Vein endothelial cell (primary cell): Measurements from ENCODE around the gene NFS1. TPM values are rescaled to one million over a fixed set of nuclear protein-coding genes. Genes with fewer than 3 reads are reported as not detected.

ENCODE experiments used
- small RNA-seq: library from RNA; depleted of rRNA; stranded (forward); fragments of <200 nt; gene quantifications from one replicate; pipeline ENCODE3, GENCODE V24; 2012
- total RNA-seq: library from RNA; depleted of rRNA; stranded (reverse); fragments of >200 nt; gene quantifications from 2 replicates; pipeline ENCODE4 v1.2.3, GENCODE V29; 2012

The NFS1 gene
- 20.0 and 20.9 TPM in 2 replicates for total RNA-seq

GRCh38 chr20:35699127-35699956 is at the start of gene NFS1, which contains the start of gene ROMO1:
Gene NFS1 (minus strand): TSS chr20:35699352. CDS start chr20:35699288, 64 bp downstream.
Gene ROMO1 (plus strand): TSS chr20:35699405. CDS start chr20:35699633, 228 bp downstream.

GRCh38 chr20:35741892-35742740 is 43.0 kb upstream of the NFS1 start, which contains the start of gene RBM39:
Gene RBM39 (minus strand): TSS chr20:35742260. CDS start chr20:35740874, 1,386 bp downstream.

GRCh38 chr20:35664466-35665206 is 34.5 kb downstream of the NFS1 start, which contains the start of the genes CPNE1 and RBM12:
Gene CPNE1 (minus strand): TSS chr20:35664900. CDS start chr20:35632923, 31,977 bp downstream.
Gene RBM12 (minus strand): TSS chr20:35664900. CDS start chr20:35655322, 9,578 bp downstream.

Small RNA genes within 50 kb of the gene (small RNA-seq; reads per million reads assigned to genes)
- not detected for gene RNU6-759P

Other genes with a start within 250 kb of the NFS1 start
- gene CEP250, start 243.8 kb downstream of the NFS1 start, total RNA-seq = 18.6 and 25.5 TPM in 2 replicates
- not detected in 2 replicates for gene C20orf173, start 169.7 kb downstream of the NFS1 start, total RNA-seq
- gene ERGIC3, start 157.3 kb downstream of the NFS1 start, total RNA-seq = 246 and 399 TPM in 2 replicates
- gene SPAG4, start 83.5 kb downstream of the NFS1 start, total RNA-seq = 6.9 and 17.0 TPM in 2 replicates
- gene CPNE1, start 34.5 kb downstream of the NFS1 start, total RNA-seq = 162 and 173 TPM in 2 replicates
- gene RBM12, start 34.5 kb downstream of the NFS1 start, total RNA-seq = 96.4 and 99.5 TPM in 2 replicates
- 150 and 171 TPM in 2 replicates for gene ROMO1, start 53 bp upstream of the NFS1 start, total RNA-seq
- 229 and 246 TPM in 2 replicates for gene RBM39, start 42.9 kb upstream of the NFS1 start, total RNA-seq
- gene PHF20, start 72.7 kb upstream of the NFS1 start, total RNA-seq = 29.4 and 34.6 TPM in 2 replicates